Activated gamma-delta T cell (primary cell): Measurements from ENCODE around the gene KRTAP24-1.

Source experiments
- DNase-seq: peaks from one replicate; lab custom pipeline; 2025; lab: John Stamatoyannopoulos, UW
- total RNA-seq, 2 donors: gene quantifications; one replicate each; lab custom pipeline; 2026; lab: John Stamatoyannopoulos, UW

The KRTAP24-1 gene, protein sequence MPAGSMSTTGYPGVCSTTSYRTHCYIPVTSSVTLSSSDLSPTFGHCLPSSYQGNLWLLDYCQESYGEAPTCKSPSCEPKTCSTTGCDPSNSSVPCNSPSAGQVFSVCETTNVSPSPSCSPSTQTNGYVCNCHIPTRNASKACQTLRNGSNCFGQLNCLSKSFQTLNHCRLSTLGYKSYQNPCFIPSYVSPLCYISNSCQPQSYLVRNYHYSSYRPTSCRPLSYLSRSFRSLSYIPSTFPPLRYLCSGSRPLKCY
- total RNA-seq, result 0 reads per million in 2 donors

DNA sequence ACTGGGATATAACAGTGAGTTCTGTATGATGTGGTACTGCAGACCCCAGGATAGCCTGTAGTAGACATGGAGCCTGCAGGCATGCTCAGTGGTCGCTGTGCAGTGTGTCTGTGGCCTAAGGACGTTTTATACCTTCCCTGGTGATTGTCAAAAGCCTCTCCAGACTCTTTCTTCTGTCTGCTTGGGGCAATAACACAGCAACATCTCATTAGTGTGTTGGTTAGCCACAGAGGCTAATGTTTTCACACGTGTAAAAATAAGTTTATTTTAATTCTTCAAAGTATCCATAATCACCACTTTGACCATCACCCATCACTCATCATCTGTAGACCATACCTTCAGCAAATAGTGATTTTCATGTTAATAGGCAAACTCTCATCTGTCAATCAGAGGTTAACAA lies at the start of gene KRTAP24-1:
KRTAP24-1 (minus strand) TSS at position 101 of the 400 bp plus-strand sequence; CDS start at position 83, 18 bp downstream.
- DNase-seq, result no peak

DNA sequence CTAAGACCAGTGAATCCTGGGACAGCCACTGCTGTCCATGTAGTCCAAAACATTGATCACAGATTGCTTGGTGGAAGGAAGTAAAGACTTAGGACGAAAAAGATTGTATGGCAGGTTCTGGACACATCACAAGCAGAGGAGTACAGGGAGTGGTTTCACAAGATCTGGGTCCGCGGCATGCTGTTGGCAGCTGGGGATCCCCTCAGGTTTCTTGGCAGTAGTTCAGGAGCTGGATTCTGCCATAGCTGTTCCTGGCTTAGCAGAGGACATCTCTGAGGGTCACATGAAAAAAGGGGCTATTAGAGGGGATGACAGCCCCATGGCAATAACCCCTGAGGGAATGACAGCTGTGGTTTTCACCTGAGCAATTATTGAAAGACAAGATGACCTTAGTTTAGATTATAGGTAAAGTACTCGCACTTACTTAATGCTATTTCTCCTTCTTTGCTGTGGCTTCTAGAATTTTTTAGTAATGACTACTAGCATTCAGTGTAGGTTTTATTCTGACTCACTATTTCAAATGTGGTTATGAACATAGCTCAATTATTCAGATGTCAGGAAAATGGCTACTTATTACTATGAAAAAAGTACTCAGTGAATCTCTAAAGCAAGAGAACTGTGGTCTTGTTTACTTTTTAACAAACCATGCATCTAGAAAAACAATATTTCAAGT lies 46.6 kb upstream of the KRTAP24-1 start:
- DNase-seq, result no peak

DNA sequence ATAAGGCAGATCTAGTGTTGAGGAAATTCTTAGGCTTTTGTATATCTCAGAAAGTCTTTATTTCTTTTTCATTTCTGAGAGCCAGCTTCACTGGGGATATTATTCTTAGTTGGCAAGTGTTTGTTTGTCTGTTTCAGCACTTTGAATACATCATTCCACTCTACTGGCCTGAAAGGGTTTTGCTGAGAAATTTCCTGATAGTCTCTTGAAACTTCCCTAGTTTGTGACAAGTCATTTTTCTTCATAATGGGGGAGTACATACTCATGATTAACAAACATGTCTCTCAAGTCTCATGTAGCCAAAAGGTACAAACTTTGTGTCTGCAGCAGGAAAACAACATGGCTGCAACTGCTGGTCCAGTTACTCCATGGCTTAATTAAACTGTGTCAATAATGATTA lies 43.6 kb upstream of the KRTAP24-1 start:
- DNase-seq, result no peak

DNA sequence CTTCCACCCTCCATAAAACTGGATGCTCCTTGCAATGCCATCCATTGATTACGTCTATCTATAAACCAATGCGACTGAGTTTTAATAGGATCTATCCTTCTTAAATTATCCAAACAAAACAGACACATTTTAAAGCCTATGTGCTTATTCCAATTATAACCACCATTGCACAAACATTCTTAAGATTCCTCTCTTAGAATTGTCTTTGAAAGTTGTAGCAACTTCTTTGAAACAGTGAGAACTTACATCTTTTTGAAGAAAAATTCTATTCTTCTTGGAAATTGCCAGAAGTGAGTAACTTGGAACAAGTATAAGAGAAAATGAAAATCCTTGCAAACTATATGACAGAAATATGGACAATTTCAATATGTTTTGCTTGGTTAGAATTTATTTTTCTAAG lies 37.5 kb upstream of the KRTAP24-1 start, which contains the start of gene KRTAP26-1:
KRTAP26-1 (minus strand) TSS at position 101 of the 400 bp plus-strand sequence. CDS start 280 bp downstream, outside the sequence.
- no peak for DNase-seq

DNA sequence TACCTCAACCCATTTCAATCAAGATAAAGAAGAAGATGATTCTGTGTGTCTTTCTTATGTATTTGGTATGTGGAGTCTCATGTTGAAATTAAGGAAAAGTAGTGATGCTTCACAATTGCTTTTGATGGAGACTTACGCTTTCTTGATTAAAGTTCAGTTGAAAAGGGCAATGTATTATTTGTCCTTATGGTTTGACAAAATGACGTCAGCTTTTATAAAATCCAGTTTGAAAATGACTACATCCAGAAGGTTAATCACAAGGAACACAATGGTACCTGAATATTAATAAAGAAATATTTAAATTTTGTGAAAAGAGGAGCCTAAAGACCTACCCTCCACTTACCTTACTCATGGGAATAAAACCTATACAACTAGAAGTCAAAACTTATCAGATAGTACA lies 33.0 kb upstream of the KRTAP24-1 start:
- DNase-seq, result no peak

DNA sequence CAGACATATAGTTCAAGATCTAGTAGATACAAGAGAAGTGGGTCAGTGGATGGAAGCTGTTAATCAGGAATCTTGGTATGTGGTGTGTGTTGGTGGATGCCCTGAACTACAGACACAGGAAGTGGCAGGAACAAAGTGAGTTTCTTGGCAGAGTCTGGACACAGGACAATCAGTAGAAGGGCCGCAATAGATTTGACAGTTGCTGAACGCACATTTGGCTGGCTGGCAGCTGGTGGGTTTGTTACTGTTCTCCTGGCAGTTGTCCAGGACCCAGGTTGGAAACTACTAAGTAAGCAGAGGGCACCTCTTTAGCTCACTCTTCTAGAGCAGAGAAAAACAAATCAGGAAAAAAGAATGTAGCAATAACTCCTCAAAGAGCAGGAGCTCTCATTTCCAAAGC lies 24.1 kb upstream of the KRTAP24-1 start:
- no peak for DNase-seq

DNA sequence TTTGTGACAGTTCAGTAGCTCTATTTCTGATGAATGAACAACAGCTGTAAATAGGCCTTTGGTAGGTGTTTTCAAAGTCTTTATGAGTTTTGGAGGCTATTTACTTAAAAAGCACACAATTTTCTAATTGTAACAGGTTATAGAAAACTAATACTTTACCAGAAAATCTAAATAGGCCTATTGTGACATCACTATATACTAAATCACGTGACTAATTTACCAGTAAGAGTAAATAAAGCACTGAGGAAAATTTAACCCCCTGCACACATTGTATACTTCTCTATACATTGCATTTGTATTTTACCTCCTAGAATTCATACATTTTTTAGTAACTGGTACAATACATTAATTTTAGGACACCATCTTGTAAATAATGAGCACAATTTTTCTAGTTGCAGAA lies 22.4 kb upstream of the KRTAP24-1 start:
- DNase-seq, result no peak

DNA sequence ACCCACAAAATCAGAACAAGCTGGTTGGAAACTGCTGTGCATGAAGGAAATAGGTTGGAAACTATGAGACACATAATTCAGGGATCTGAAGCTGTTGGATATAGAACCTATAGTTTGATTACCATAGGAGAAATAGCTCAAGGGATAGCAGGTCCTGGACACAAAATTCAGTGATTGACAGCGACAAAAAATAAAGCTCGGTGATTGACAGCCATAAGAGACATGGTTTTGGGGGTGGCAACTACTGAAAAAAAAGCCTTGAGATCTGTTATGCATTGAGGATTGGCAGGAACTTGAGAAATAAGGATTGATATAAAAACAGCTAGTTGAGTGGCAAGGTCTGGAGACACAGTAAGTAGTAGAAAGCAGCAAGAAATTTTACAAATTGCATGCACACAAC lies 6.5 kb upstream of the KRTAP24-1 start, which contains the start of gene KRTAP25-1:
KRTAP25-1 (minus strand) TSS at position 300 of the 400 bp plus-strand sequence; CDS start at position 276, 24 bp downstream.
- no peak for DNase-seq

DNA sequence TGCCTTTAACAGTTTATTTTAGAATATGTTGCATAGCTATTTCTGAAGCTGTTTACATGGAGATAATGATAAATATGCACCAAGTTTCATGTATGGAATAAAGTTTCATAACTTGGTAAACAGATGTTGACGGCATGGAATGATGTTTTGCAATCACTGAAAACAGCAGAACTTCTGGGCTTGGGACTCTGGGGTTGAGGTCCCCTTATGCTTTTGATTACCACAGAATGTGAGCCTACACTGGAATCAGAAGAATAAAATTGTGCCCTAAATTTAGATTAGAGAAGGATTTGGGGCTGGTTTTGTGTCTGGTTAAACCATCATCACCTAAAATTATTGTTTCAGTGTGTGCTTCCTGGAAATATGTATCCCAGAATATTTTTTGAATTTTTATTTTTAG lies 11.1 kb downstream of the KRTAP24-1 start:
- DNase-seq, result no peak

DNA sequence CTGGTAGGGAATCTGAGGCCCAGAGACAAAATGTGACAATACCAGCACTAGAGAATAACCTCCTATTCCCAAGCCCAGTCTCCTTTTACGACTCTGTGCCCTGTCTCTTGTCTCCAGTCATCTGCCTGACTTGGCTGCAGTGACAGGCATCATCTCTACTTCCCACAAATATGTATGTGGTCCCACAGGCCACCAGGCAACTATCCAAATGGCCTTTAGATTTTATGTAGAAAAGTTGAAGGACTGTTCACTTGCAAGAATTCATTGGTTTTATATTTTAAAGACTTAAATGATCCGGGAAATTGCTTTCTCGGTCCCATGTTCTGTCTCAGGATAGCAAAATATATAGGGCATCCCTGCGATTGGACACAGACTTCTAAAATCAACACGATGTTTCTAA lies 11.6 kb downstream of the KRTAP24-1 start:
- no peak for DNase-seq

DNA sequence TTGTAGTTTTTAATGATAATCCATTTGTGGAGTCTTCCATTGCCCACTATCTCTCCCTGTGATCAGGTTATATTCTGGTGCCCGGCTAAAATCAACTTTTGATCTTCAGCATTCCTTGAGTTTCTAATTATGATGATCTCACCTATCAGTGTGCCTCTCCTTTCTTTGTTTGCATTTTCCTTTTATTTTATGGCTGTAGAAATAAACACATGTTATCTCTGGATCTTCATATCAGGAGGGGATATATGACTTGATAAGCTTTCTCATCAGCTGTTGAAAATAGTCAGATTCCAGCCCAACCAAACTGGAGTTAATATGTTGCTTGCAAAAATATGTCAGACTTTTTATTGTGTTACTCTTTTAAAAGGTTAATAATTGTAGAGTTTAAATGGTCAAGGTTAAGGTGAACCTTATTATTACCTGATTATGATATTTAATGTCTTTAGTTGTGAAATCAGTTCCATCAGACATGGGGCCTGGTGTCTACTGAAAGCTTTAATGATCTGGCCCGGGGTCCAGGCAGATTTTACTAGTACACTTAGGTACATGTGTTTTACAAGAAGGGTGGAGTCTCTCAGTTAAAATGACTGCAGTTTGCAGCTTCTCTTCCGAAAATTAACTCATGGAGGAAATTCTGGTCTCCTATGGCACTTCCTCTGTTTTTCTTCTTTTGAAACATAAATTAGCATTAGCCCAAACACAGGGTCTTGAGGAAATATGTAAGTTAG lies 12.8 kb downstream of the KRTAP24-1 start:
- DNase-seq, result no peak

DNA sequence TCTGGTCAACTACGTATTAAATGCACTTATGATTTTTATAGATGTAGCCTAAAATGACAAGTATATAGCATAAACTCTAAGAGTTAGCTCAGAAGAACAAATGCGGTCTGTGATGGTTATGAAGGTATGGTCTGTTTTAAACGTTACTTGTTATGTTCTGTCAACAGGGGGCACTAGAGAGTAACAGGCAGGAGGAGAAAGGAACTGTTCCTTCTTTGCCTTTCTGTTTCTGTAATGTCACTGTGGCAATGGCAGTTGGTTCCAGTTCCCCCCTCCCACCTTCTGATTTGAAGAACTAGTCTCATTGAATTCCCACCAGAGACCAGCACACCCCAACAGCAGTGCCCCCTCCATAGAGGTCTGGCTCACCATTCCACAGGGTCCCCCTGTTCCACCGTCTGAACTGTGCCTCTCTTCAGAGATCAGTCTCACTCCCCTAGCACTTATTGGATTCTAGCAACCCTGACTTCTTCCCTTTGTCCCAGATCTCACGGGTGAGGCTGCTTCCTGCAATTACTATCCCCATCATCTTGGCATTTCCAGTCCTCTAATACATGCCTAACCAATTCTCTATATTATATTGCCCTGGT lies 14.0 kb downstream of the KRTAP24-1 start:
- DNase-seq, result no peak

DNA sequence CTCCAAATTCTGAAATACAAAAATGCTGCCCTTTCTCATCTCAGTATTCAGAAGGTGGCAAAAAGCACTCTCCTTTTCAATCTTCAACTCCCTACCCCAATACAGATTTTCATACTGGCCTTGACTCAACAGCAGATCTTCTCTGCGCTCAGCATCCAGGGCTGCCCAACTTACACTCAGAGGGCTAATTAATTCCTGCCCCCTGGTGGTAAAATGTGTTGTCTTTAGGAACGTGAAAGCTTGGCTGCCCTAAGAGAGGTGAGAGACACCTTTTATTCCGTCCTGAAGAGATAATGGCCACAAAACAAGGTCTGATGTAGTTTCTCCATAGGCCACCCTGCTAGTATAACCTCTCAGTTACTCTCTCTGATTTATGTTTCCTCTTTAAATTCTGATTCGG lies 25.0 kb downstream of the KRTAP24-1 start:
- no peak for DNase-seq

DNA sequence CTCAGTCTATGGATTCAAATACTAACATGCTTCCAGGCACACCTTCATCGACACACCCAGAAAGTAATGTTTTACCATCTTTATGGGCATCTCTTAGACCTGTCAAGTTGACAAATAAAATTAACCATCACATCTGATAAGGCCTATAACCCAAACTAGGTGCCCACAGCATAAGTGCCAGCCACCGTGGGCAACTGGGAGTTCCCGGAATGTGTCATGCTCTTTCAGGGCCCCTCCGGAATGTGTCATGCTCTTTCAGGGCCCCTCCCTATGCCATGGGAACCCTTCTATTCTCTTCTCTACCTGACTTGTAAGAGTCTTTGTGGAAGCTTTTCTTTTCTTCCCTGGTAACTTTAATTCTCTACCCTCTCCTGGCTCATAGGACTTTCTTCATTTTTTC lies 26.6 kb downstream of the KRTAP24-1 start:
- DNase-seq, result no peak

DNA sequence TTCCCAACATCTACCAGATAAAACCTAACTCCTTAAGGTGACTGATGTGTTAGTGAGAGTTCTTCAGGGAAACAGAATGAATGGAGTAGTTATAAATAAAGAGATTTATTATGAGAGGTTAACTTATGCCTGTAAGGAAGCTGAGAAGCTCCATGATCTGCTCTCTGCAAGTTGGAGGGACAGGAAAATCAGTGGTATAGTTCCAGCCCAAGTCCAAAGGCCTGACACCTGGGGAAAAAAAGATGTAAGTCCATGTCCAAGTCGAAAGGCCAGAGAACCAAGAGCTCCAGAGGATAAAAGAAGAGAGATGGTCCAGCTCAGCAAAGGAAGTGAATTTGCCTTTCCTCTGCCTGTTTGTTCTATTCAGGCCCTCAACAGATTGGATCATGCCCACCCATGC lies 27.1 kb downstream of the KRTAP24-1 start:
- DNase-seq, result no peak

DNA sequence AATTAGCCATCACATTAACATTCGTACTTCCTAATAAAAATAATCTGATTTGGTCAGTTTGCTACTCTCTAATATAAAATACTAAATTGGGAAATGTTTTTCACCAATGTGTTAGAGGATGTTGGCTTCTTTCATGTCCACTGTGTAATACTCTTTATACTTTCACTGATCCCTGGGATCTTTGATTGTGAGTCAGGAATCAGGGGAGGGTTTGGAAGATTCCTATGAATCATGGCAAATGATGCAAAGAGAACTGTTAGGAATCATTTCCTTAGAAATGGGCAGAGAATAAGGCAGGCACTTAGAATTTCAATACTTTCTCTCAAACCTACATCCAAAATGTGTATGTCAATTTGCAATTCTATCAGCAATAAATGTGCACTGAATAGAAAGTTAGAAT lies 31.0 kb downstream of the KRTAP24-1 start:
- DNase-seq, result no peak

DNA sequence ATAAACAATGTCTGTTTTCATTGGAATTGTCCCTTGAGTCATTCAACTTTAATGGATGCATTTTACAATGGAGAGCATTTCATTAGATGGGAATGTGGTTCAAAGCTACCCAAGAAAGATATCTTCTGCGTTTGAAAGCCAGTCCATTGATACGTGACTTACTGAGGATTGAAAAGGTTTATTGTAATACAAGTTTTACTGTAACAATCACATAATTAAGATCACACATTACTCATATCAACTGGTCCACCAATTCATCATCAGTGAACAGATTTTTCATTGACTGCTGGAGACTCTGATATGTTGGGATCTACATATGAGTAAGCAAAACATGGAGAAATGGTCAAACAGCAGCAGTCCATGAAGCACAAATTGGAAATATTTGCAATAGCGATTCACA lies 32.8 kb downstream of the KRTAP24-1 start:
- no peak for DNase-seq

DNA sequence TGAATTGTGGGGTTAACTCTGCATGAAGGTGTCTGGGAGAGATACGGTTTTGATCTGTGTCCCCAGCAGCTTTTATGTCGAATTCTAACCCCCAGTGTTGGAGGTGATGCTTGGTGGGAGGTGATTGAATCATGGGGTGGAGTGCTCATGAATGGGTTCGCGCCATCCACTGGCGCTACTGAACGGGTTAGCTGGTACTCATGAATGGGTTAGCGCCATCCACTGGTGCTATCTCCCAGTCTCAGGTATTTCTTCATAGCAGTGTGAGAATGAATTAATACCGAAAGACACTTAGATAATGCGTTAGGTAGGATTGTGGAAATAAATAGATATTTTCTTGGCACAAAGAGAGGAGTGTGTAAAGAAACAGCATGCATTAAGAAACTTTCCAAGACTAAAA lies 33.9 kb downstream of the KRTAP24-1 start:
- DNase-seq, result no peak

DNA sequence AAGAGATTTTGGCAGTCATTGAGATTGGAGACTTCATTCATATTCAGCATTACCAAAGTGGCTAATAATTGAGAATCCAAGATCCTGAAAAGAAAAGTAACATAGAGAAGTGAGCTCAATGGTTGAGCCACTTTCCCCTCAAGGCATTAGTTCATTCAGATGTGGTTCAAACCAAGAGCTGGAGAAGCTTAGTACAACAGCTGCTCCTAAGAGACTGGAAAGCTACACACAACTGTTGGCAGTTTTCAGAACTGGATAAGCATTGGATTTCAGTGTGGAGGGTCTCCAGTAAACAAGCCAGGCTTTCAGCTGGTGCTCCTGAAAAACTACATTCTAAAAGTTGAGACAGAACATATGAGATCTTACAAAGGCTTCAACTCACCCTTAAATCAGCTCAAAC lies 37.7 kb downstream of the KRTAP24-1 start:
- DNase-seq, result no peak

DNA sequence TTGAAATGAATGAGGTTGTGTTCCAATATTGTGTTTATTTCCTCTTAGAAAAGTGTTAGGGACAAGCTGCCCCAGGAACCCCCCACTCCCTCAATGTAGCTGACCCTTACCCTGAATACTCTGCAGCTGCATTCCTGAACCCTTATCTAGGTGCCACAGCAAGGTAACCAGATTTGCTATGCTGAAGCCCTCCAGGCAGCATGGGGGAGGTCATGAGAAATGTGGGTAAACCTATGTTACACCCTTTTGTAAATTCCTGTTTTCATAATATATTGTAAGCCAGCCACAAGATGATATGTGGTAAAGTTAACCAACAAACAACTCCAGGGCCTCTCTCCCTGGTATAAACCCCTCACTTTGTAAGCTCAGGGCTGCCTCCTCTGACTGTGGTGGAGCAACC lies 39.1 kb downstream of the KRTAP24-1 start:
- no peak for DNase-seq

DNA sequence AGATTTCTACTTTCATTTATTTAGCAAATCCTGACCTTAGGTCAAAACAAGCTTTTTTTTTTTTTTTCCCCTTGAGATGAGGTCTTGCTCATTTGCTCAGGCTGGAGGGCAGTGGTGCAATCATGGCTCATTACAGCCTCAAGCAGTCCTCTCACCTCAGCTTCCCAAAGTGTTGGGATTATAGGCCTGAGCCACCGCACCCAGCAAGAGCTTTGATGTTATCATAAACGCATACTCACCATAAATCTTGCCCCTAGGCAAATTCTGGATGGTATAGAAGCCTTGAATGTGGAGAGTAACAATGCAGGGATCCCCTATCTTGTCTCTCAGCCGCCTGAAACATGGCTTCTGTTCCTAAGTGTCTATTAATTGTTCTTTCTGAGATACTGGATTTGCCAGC lies 42.1 kb downstream of the KRTAP24-1 start:
- DNase-seq, result no peak

DNA sequence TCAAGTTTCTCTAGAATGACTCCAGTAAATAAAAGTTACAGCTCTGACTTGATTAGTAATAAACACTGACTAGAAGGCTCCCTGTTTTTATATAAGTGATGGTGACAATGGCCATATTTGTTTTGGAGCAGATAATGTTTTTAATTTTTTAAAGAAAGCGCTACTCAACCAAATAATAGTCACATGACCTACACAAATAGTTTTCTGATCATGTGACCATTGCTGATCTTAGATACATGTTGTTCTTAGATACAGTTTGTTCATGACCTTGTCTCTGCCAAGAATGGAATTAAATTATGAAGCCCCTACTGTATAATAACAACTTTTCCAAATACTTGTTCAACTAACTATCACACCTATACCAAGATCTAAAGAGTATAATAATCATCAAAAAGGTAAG lies 44.6 kb downstream of the KRTAP24-1 start:
- DNase-seq, result no peak
